Activated T-cell treated with anti-CD3 and anti-CD28 coated beads, Interleukin-2, amount 50 U/mL, for 4 hours (primary cell): ENCODE results near the gene RHBDD2. TPM values are rescaled to one million over a fixed set of nuclear protein-coding genes. Genes with fewer than 3 reads are reported as not detected.
"Not testable (repeated sequence)": the region's sequence is repeated elsewhere in the genome, so short reads cannot be mapped to it uniquely, and the experiment has no call there.

ENCODE experiments used
- ATAC-seq, 2 donors: fragments of 200-7000 bp; cut with Tn5 transposase; one replicate each; pipeline ENCODE4 v1.10.0; 2021
- DNase-seq: peaks from one replicate; pipeline ENCODE4 v3.0.0-alpha.2; 2020
- H3K27me3 Mint-ChIP-seq: one replicate; pipeline ENCODE4 v1.8.0; 2021; ENCODE audit warnings: low read depth, mixed read lengths
- H3K36me3 Mint-ChIP-seq: one replicate; pipeline ENCODE4 v1.8.0; 2022; ENCODE audit warnings: mixed read lengths; ENCODE audit not compliant: insufficient read depth
- H3K4me1 Mint-ChIP-seq: one replicate; pipeline ENCODE4 v1.8.0; 2021; ENCODE audit warnings: low read depth, mixed read lengths
- H3K4me3 Mint-ChIP-seq: one replicate; pipeline ENCODE4 v1.8.0; 2021; ENCODE audit warnings: mild to moderate bottlenecking, moderate library complexity, mixed read lengths
- H3K9me3 Mint-ChIP-seq: one replicate; pipeline ENCODE4 v1.8.0; 2021; ENCODE audit warnings: mixed read lengths
- total RNA-seq, 3 donors: library from RNA; stranded (reverse); gene quantifications; one replicate each; pipeline ENCODE4 v1.2.1, GENCODE V29; 2021

RHBDD2 gene
- total RNA-seq, 3 donors from 2014 or later: 28.0 to 35.5 (median 33.3) TPM

DNA sequence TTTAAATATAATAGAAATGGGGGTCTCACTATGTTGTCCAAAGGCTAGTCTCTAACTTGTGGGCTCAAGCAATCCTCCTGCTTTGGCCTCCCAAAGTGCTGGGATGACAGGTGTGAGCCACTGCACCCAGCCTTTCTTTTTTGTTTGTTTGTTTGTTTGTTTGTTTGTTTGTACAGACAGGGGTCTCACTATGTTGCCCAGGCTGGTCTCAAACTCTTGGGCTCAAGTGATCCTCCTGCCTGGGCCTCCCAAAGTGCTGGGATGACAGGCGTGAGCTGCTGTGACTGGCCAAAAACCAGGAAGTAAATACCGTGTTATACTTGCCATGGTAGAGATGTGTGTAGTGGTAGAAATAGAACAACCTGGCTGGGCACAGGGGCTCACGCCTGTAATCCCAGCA, 4.7 kb upstream of the RHBDD2 start:
- H3K36me3 Mint-ChIP-seq, H3K4me3 Mint-ChIP-seq, ATAC-seq, H3K27me3 Mint-ChIP-seq, DNase-seq, H3K9me3 Mint-ChIP-seq: not testable (repeated sequence)
- peaks cover 19% of the 10 kb centered on the region for H3K4me1 Mint-ChIP-seq

DNA sequence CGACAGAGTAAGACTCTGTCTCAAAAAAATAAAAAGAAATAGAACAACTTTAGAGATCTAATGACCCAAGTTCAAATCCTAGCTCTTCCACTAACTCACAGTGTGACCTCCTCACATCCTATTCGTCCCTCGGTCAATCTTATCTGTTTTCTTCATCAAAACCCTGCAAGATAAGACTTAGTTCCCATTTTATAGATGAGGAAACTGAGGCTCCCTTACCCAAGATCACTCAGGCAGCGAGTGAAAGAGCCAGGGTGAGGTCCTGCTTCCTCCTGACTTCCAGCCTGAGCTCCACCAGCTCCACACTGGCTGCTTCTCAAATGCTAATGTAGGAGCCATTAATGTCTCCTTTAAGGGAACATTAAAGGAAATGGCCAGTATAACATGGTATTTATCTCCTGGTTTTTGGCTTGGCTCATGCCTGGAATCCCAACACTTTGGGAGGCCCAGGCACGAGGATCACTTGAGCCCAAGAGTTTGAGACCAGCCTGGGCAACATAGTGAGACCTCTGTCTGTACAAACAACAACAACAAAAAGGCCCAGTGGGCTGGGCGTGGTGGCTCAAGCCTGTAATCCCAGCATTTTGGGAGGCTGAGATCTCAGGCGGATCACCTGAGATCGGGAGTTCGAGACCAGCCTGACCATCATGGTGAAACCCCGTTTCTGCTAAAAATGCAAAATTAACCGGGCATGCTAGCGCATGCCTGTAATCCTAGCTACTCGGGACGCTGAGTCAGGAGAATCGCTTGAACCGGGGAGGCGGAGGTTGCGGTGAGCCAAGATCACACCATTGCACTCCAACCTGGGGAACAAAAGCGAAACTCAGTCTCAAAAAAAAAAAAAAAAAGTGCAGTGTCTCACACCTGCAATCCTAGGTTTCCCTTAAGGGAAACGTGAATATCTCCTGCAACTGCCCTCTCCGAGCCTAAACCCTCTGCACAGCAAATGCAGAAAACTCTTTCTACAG, 3.4 kb upstream of the RHBDD2 start:
- ATAC-seq (no peak), DNase-seq (no peak)
- Mint-ChIP-seq H3K4me1 (peaks cover 26% of the 10 kb centered on the region), H3K9me3 (no peaks in the 10 kb centered on the region), H3K36me3 (no peaks in the 10 kb centered on the region), H3K4me3 (no peak overlapping the region), H3K27me3 (no peaks in the 10 kb centered on the region)

DNA sequence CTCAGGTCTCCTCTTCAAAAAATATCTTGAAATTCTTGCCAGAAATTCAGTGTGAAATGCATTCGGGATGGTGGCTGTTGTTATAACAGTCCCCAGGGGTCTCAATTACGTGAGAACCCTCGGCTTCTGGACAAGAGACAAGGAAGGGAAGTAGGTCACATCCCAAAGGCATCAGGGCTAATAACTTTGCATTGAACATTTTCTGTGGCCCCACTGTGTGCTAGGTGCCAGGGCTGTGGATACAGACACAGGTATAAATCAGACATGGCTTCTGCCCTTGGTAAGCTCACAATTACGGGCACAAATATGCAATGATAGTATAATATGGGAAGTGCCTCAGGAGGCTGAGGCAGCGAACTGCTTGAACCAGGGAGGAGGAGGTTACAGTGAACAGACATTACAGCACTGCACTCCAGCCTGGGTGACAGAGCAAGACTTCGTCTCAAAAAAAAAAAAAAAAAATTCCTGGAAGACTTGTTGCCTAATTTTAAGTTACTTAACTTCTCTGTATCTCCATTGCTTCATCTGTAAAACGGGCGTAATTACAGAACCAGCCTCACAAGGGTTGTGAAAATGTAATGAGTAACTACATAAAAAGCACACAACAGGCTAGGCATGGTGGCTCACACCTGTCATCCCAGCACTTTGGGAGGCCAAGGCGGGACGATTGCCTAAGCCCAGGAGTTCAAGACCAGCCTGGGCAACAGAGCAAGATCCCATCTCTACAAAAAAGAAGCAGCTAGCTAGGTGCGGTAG, 2.5 kb upstream of the RHBDD2 start:
- no peak for DNase-seq
- ATAC-seq: no peak
- H3K27me3 Mint-ChIP-seq: no peaks in the 10 kb centered on the region
- H3K4me3 Mint-ChIP-seq: no peak overlapping the region
- peaks cover 27% of the 10 kb centered on the region for H3K4me1 Mint-ChIP-seq
- H3K36me3 Mint-ChIP-seq: no peaks in the 10 kb centered on the region
- H3K9me3 Mint-ChIP-seq: no peaks in the 10 kb centered on the region

DNA sequence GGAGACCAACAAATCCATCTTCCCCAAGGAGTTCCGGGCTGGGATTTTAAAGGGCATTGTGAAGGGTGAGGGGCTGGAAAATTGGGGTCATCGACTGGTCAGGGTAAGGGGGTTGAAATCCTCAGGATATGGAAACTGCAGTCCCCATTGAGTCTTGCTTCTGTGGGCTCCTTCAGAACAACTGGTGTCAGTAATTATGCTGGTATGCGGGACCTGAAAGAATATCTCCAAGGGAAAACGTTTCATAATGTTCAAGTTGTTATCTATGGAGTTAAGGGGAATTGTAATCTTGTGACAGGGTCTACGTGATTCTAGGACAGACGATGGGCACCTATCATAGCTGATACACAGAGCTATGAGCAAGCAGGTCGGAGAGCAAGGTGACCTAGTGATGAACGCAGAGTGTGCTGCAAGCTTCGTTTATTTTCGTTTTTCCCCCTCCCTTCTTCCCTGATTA, 494 bp upstream of the RHBDD2 start:
- no peaks in the 10 kb centered on the region for H3K9me3 Mint-ChIP-seq
- ATAC-seq: peak; percentile 47 to 57

DNA sequence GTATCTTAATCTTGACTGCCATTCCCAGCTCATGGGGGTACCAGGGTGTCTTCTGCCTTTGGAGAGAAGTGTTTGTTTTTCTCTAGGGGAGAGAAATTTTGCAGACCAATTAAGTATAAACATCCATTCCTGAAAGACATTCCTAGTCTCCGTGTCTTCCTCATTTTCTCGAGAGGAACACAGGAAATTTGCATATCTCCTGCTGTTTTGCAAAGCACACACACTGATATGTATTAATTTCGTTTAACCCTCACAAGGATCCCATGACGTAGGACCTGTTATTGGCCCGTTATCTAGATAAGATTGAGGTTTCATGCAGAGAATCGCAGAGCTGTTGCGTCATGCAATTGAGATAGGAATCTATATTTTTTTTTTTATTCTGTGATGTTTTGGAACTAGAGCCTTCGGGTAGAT, 944 bp downstream of the RHBDD2 start:
- Mint-ChIP-seq H3K9me3 (no peaks in the 10 kb centered on the region), H3K4me3 (peak overlapping the region; percentile 99), H3K4me1 (peaks cover 30% of the 10 kb centered on the region), H3K36me3 (peaks cover 11% of the 10 kb centered on the region), H3K27me3 (no peaks in the 10 kb centered on the region)
- DNase-seq: no peak
- ATAC-seq: no peak

More for the DNA sequence above, 494 bp upstream of the RHBDD2 start:
- H3K27me3 Mint-ChIP-seq: no peaks in the 10 kb centered on the region
- H3K4me1 Mint-ChIP-seq: peaks cover 30% of the 10 kb centered on the region
- H3K4me3 Mint-ChIP-seq: peak overlapping the region; percentile 99
- no peak for DNase-seq
- H3K36me3 Mint-ChIP-seq: peaks cover 11% of the 10 kb centered on the region

DNA sequence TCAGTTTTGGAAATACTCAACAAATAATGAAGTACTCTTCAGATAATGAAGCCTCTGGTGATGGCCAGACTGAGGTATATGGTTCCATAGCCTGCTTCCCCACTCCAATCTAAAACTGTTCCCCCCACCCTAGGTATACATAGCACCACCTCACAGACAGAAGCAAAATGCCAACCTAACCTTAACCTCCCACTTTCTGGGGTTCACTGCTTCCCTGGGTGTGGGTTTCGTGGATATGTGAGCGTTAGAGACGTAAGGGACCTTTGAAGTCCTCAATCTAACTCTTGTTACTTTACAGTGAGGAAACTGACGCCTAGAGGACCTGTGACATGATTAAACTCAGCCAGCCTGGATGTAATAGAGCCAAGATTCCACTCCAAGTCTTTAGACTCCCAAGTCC, 1.4 kb downstream of the RHBDD2 start:
- peak overlapping the region; percentile 99 for H3K4me3 Mint-ChIP-seq
- no peak for DNase-seq
- H3K36me3 Mint-ChIP-seq: peaks cover 11% of the 10 kb centered on the region
- no peaks in the 10 kb centered on the region for H3K9me3 Mint-ChIP-seq
- H3K27me3 Mint-ChIP-seq: no peaks in the 10 kb centered on the region
- H3K4me1 Mint-ChIP-seq: peaks cover 30% of the 10 kb centered on the region
- ATAC-seq: no peak

DNA sequence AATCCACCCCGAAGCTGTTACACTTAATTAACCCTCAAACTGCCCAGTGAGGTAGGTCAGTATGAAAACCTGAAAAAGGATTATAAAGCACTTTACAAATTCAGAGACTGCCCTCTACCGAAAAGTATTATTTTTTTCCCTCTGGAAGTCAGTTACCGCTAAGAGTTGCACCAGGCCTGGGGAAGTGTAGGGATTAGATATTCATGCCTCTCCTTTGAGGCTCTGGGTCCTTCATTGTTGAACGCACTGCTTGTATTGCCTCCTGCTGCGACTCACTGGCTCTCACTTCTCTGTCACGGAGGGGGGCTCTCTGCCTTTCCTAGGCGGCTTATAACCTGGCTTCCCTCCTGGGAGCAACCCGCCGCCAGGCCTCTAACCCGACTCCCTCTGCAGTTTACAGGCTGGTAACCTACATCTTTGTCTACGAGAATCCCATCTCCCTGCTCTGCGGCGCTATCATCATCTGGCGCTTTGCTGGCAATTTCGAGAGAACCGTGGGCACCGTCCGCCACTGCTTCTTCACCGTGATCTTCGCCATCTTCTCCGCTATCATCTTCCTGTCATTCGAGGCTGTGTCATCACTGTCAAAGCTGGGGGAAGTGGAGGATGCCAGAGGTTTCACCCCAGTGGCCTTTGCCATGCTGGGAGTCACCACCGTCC, 2.7 kb downstream of the RHBDD2 start:
- no peak for ATAC-seq
- H3K4me1 Mint-ChIP-seq: peaks cover 30% of the 10 kb centered on the region
- H3K27me3 Mint-ChIP-seq: no peaks in the 10 kb centered on the region
- H3K36me3 Mint-ChIP-seq: peaks cover 14% of the 10 kb centered on the region
- no peak overlapping the region for H3K4me3 Mint-ChIP-seq
- H3K9me3 Mint-ChIP-seq: no peaks in the 10 kb centered on the region
- DNase-seq: no peak

DNA sequence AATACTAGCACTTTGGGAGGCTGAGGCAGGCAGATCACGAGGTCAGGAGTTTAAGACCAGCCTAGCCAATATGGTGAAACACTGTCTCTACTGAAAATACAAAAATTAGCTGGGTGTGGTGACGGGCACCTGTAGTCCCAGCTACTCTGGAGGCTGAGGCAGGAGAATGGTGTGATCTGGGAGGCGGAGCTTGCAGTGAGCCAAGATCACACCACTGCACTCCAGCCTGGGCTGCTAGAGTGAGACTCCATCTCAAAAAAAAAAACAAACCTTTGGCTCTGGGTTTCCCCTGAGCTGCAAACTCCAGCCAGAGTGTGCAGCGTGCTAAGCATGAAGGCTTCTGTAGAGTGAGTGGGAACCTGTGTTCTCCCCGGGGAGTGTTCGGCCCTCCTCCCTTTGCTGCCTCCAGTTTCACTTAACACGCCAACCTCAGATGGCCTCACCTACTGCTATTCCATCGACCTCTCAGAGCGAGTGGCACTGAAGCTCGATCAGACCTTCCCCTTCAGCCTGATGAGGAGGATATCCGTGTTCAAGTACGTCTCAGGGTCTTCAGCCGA, 4.5 kb downstream of the RHBDD2 start:
- Mint-ChIP-seq H3K4me1 (peaks cover 25% of the 10 kb centered on the region), H3K36me3 (peaks cover 23% of the 10 kb centered on the region)
- H3K4me3 Mint-ChIP-seq, H3K27me3 Mint-ChIP-seq, ATAC-seq, DNase-seq, H3K9me3 Mint-ChIP-seq: not testable (repeated sequence)

DNA sequence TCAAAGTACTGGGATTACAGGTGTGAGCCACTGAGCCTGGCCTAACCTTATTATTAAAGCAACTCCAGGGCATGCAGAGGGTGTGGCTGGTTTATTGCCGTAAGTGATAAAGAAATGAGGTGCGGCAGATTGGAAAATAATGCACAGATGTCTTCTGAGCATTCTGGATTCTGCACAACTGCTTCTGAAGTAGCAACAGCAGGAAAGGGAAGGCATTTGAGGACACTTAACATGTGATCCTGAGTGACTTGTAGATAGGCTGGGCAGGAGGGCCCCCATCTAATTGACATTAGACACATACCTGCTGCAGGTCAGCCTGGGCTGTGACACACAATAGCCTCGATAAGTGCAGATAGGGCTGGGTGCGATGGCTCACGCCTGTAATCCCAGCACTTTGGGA, 5.6 kb downstream of the RHBDD2 start:
- Mint-ChIP-seq H3K4me3 (no peak overlapping the region), H3K36me3 (peaks cover 30% of the 10 kb centered on the region), H3K27me3 (no peaks in the 10 kb centered on the region), H3K9me3 (no peaks in the 10 kb centered on the region), H3K4me1 (peaks cover 19% of the 10 kb centered on the region)
- ATAC-seq: no peak
- no peak for DNase-seq

DNA sequence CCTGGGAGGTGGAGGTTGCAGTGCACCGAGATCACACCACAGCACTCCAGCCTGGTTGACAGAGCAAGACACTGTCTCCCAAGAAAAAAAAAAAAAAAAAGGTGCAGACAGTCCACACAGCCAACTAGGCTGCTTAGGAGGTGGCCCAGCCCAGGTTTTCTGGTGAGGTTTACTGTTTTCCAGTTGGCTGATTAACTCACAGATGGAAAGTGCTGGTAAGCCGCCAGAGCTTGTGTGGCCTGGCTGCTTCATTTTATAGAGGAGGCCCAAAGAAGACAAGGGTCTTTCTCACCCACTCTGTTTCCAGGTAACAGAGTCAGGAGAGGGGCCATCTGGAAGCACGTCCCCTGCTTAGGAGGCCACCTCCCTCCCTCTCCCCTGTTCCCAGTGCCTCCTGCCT, 6.2 kb downstream of the RHBDD2 start:
- H3K27me3 Mint-ChIP-seq: no peaks in the 10 kb centered on the region
- no peak for DNase-seq
- H3K36me3 Mint-ChIP-seq: peaks cover 30% of the 10 kb centered on the region
- H3K4me3 Mint-ChIP-seq: no peak overlapping the region
- peaks cover 13% of the 10 kb centered on the region for H3K4me1 Mint-ChIP-seq
- no peak for ATAC-seq
- no peaks in the 10 kb centered on the region for H3K9me3 Mint-ChIP-seq

DNA sequence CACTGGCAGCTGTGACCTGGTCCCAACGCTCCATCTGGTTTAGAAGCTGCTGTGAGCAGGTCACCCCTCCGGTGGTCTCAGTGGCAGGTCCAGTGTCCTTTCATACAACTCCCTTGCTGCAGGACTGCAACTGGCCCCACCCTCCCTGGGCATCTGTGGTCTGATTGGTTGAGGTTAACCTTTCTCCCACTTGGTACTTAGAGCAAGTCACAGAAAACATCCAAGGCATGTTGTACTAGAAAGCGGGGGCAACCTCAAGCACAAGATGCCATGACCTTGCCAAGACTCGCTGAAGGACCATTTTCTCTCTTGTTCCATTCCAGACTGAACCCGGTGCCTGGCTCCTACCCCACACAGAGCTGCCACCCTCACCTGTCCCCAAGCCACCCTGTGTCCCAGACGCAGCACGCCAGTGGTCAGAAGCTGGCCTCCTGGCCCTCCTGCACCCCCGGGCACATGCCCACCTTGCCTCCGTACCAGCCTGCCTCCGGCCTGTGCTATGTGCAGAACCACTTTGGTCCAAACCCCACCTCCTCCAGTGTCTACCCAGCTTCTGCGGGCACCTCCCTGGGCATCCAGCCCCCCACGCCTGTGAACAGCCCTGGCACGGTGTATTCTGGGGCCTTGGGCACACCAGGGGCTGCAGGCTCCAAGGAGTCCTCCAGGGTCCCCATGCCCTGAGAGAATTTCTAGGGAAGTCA, 9.0 kb downstream of the RHBDD2 start:
- DNase-seq (no peak), ATAC-seq (no peak)
- no peaks in the 10 kb centered on the region for H3K4me1 Mint-ChIP-seq
- no peaks in the 10 kb centered on the region for H3K27me3 Mint-ChIP-seq
- no peak overlapping the region for H3K4me3 Mint-ChIP-seq
- peaks cover 19% of the 10 kb centered on the region for H3K36me3 Mint-ChIP-seq
- H3K9me3 Mint-ChIP-seq: no peaks in the 10 kb centered on the region

DNA sequence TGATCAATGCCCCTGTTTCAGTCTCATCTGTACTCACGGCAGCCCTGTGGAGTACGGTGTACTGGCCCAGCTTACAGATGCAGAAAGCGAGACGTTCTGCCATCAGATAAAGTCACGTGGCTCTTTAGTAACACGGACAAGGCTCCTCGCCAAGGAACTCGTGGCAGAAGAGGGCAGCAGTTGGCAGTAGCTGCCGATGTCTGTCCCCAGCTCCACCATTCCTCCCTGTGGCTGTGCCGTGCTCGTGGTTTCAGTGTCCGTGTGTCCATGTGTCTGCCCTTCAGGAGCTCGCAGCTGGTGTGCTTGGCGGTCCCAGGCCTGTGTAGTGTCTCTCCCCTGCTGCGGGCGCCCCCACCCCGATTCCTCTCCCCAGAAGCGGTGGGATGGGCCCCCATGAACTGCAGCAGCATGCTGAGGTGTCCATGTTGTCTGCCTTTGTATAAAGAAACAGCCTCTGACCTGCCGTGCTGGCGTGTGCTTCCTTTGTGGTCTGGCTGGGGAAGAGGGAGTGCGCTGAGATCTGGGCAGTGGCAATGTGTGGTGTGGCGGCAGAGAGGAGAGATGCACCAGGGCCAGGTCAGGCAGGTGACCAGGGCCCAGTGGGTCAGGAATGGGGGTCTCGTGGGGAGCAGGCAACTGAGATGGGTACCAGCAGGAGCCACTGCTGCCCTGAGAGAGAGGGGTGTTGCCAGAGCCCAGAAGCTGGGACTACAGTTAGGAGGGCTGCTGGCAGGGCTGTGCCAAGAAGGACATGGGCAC, 9.8 kb downstream of the RHBDD2 start:
- ATAC-seq (no peak), DNase-seq (no peak)
- Mint-ChIP-seq H3K36me3 (peaks cover 19% of the 10 kb centered on the region), H3K9me3 (no peaks in the 10 kb centered on the region), H3K4me1 (no peaks in the 10 kb centered on the region), H3K27me3 (no peaks in the 10 kb centered on the region), H3K4me3 (no peak overlapping the region)

DNA sequence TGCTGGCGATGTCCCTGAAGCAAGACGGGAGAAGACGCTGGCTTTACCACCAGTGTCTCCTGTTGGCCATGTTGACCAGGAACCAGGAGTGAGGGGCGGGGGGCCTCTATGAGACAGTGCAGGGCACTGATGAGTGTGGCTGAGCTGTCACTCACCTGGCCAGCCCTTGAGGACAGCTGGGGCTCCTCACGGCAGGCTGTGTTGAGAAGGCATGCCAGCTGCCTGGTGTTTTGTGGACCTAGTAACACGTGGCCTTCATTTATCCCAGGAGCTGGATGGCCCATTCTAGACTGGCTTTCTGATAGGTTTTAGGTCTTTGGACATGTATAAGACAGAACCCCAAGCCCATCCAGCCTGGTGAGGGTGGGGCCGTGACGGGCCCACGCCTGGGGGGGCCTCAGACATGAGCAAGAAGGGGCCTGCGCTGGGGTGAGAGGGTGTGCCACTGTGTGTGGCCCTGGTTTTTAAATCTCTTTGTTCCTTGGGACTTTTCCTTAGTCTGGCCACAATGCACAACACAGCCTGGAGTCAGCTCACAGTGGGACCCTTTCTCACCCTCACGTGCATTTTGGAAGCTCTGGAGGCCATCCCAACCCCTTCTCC, 10.5 kb downstream of the RHBDD2 start:
- ATAC-seq: no peak
- no peak for DNase-seq
- H3K9me3 Mint-ChIP-seq: no peaks in the 10 kb centered on the region
- no peak overlapping the region for H3K4me3 Mint-ChIP-seq
- peaks cover 19% of the 10 kb centered on the region for H3K36me3 Mint-ChIP-seq
- no peaks in the 10 kb centered on the region for H3K27me3 Mint-ChIP-seq
- no peaks in the 10 kb centered on the region for H3K4me1 Mint-ChIP-seq
